Hematopoietic multipotent progenitor cell treated with erythropoietin and hydrocortisone succinate and interleukin-3 and kit ligand, for 17 days (in vitro differentiated cells): ENCODE results near the gene DCP1A.
"Not testable (repeated sequence)": the region's sequence is repeated elsewhere in the genome, so short reads cannot be mapped to it uniquely, and the experiment has no call there.

Source experiments
- DNase-seq: peaks from one replicate; pipeline ENCODE4 v3.0.0-alpha.2; 2015; ENCODE audit warnings: low spot score

Gene DCP1A

GRCh38 chr3:53328746-53329145 is 18.6 kb downstream of the DCP1A start:
- DNase-seq, result no peak

GRCh38 chr3:53327986-53328385 is 19.4 kb downstream of the DCP1A start:
- not testable (repeated sequence) for DNase-seq

- no peak for DNase-seq
These were observed 23.2 kb downstream of the DCP1A start for GRCh38 chr3:53324105-53324504.

- no peak for DNase-seq
These were observed 26.6 kb downstream of the DCP1A start for GRCh38 chr3:53320697-53321096.

GRCh38 chr3:53318522-53318921 is 28.8 kb downstream of the DCP1A start:
- DNase-seq, result no peak

GRCh38 chr3:53312832-53313231 is 34.5 kb downstream of the DCP1A start:
- DNase-seq, result no peak

GRCh38 chr3:53311882-53312281 is 35.5 kb downstream of the DCP1A start:
- DNase-seq, result no peak

GRCh38 chr3:53303957-53304356 is 43.4 kb downstream of the DCP1A start:
- no peak for DNase-seq

GRCh38 chr3:53303549-53303948 is 43.8 kb downstream of the DCP1A start:
- DNase-seq, result no peak

- no peak for DNase-seq
These were observed 46.5 kb downstream of the DCP1A start for GRCh38 chr3:53300826-53301225.

GRCh38 chr3:53299611-53300023 is 47.7 kb downstream of the DCP1A start:
- peak; percentile 72 for DNase-seq

- DNase-seq, result no peak
These were observed 51.9 kb downstream of the DCP1A start for GRCh38 chr3:53295410-53295809.

- no peak for DNase-seq
These were observed 53.5 kb downstream of the DCP1A start for GRCh38 chr3:53293867-53294266.

GRCh38 chr3:53288214-53288613 is 59.1 kb downstream of the DCP1A start:
- no peak for DNase-seq

GRCh38 chr3:53287131-53287629 is 60.2 kb downstream of the DCP1A start:
- DNase-seq, result no peak

GRCh38 chr3:53286727-53287126 is 60.6 kb downstream of the DCP1A start:
- DNase-seq, result no peak

GRCh38 chr3:53282581-53282980 is 64.8 kb downstream of the DCP1A start:
- no peak for DNase-seq

- no peak for DNase-seq
These were observed 68.7 kb downstream of the DCP1A start for GRCh38 chr3:53278667-53279066.

- no peak for DNase-seq
These were observed 72.3 kb downstream of the DCP1A start for GRCh38 chr3:53274938-53275605.

GRCh38 chr3:53273146-53273670 is 74.1 kb downstream of the DCP1A start:
- DNase-seq, result no peak

- DNase-seq, result peak; percentile 99
These were observed 77.2 kb downstream of the DCP1A start for GRCh38 chr3:53269888-53270880.

GRCh38 chr3:53269193-53269592 is 78.2 kb downstream of the DCP1A start:
- DNase-seq, result not testable (repeated sequence)

GRCh38 chr3:53267766-53268165 is 79.6 kb downstream of the DCP1A start:
- DNase-seq, result no peak
